Fibroblast of gingiva (primary cell): ENCODE measurements around the gene AMZ1.
"Not testable (repeated sequence)": the region's sequence is repeated elsewhere in the genome, so short reads cannot be mapped to it uniquely, and the experiment has no call there.

Experiments
- DNase-seq: peaks from one replicate; pipeline ENCODE4 v3.0.0-alpha.2; 2011; ENCODE audit warnings: low read depth

The AMZ1 gene

GRCh38 chr7:2728316-2729030, 40.5 kb downstream of the AMZ1 start:
- DNase-seq = no peak

- DNase-seq = no peak
Measured at GRCh38 chr7:2729031-2729892, 41.3 kb downstream of the AMZ1 start.

- peak; percentile 81 for DNase-seq
Measured at GRCh38 chr7:2729893-2730716, 42.1 kb downstream of the AMZ1 start.

- no peak for DNase-seq
Measured at GRCh38 chr7:2730846-2731770, 43.1 kb downstream of the AMZ1 start.

- DNase-seq = no peak
Measured at GRCh38 chr7:2732388-2732787, 44.4 kb downstream of the AMZ1 start.

- DNase-seq = peak; percentile 72
Measured at GRCh38 chr7:2732959-2733584, 45.1 kb downstream of the AMZ1 start.

- no peak for DNase-seq
Measured at GRCh38 chr7:2734084-2734686, 46.2 kb downstream of the AMZ1 start.

GRCh38 chr7:2734751-2735571, 47.0 kb downstream of the AMZ1 start:
- no peak for DNase-seq

GRCh38 chr7:2735744-2736143, 47.7 kb downstream of the AMZ1 start:
- DNase-seq = no peak

GRCh38 chr7:2736411-2736914, 48.5 kb downstream of the AMZ1 start:
- no peak for DNase-seq

GRCh38 chr7:2737005-2737743, 49.2 kb downstream of the AMZ1 start:
- not testable (repeated sequence) for DNase-seq

- DNase-seq = peak; percentile 38
Measured at GRCh38 chr7:2737771-2738540, 50.0 kb downstream of the AMZ1 start.

GRCh38 chr7:2738766-2739549, 51.0 kb downstream of the AMZ1 start:
- no peak for DNase-seq

- DNase-seq = not testable (repeated sequence)
Measured at GRCh38 chr7:2743523-2744185, 55.7 kb downstream of the AMZ1 start.

- not testable (repeated sequence) for DNase-seq
Measured at GRCh38 chr7:2748684-2749083, 60.7 kb downstream of the AMZ1 start.

GRCh38 chr7:2750004-2750407, 62.0 kb downstream of the AMZ1 start:
- no peak for DNase-seq
